HG02885 (cell line): Measurements from ENCODE around the gene FOSL1.

Source experiments
- ATAC-seq: cut with Tn5 transposase; IDR thresholded peaks from one replicate; pipeline ENCODE4 v1.9.1; 2021; ENCODE audit warnings: mild to moderate bottlenecking; ENCODE audit not compliant: unreplicated experiment, poor library complexity

Gene FOSL1

GRCh38 chr11:65920372-65920802, 20.2 kb upstream of the FOSL1 start:
- no peak for ATAC-seq

DNA sequence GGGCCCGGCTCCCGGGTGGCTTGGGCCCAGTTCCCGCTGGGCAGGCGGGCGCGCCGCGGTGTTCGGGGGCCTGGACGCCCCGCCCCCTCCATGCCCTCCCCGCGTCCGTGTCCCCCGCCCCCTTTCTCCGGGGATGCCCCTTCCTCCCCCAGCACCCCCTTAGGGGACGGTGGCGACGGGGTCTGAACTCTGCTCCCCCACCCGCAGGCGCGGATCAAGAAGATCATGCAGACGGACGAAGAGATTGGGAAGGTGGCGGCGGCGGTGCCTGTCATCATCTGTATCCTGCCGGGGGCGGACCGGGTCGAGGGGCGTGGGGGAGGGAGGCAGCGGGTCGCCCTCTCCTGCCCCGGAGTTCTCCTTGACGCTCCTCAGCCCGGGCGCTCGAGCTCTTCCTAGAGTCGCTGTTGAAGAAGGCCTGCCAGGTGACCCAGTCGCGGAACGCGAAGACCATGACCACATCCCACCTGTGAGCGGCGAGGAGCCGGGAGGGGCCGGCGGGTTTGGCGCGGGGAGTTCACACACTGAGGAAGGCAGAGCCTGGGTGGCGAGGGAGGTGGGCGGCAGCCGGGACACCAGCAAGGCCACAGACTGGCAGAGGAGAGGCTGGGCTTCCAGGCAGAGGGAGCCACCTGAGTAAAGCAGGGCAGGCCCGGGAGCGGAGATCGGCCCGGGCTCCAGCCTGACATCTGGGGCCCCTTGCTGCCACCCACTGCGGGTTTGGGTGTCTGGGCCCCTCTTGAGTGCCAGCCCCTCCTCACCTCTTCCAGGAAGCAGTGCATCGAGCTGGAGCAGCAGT, 19.6 kb upstream of the FOSL1 start:
- ATAC-seq = peak; percentile 46

GRCh38 chr11:65919141-65919572, 19.0 kb upstream of the FOSL1 start, which contains the start of gene DRAP1:
Gene DRAP1, plus strand, starts transcription at chr11:65919426. Its CDS starts 76 bp downstream, at chr11:65919502.
- peak; percentile 86 for ATAC-seq

DNA sequence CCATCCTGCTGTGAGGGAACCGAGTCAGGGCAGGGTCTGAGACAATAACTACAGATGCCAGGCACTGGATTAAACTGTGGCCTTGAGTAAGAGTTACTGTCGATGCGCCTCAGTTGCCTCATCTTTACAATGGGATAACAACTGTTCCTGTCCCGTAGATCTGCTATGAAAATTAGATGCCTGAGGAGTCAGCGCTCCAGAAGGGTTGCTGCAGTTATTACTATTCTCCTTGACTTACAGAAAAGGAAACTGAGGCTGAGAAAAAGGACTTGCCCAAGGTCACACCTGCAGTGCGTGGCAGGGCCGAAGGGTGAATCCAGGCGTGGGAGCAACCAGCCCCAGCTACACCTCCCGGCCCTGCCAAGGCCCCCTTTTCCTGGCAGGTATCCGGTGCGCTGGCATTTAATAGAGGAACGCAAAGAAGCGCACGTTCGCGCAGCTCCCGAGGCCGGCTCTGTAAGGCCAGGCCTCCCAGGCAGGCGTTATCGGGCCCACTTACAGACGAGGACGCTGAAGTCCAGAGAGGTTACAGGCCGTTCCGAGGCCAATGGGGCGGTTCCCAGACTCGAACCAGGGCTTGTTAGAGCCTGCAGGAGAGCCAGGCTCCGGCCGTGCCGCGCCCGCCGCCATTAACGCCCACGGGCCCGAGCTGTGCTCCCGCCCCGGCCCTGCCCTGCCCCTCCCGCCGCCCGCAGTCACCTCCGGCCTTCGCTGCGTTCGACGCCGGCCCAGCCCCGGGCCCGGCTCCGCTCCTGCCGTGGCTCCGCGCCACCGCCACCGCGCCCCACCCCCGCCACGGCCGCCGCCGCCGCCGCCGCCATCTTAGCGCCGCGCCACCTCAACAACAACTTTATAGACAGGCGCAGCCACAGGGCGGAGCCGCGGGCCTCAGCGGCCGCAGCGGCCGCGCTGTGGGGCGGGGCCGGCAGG, 18.3 kb upstream of the FOSL1 start, which contains the start of gene C11orf68:
Gene C11orf68 (minus strand): TSS at position 852 of the 930 bp plus-strand sequence. CDS start 31 bp downstream, at position 821.
- ATAC-seq = peak; percentile 65

GRCh38 chr11:65917434-65918210, 17.4 kb upstream of the FOSL1 start:
- no peak for ATAC-seq

- ATAC-seq = no peak
Observed at GRCh38 chr11:65917077-65917433, 16.9 kb upstream of the FOSL1 start.

DNA sequence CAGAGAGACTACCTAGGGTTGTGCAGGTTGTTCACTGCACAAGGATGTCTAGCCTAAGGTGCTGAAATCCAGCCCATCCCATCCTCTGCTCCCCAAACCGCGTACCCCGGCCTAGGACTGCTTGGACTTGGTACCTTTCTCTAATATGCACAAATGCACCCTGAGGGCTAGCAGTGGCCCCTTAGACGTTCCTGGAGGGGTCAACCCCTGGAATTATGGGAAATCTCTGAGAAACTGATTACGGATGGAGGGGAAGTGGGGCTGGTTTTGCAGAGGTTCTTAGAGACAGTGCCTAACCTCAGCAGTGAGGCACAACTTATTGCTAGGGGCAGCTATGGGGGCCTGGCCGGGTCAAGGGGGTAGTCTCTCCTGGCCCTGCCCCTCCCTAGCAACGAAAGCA, 16.2 kb upstream of the FOSL1 start:
- ATAC-seq = no peak

DNA sequence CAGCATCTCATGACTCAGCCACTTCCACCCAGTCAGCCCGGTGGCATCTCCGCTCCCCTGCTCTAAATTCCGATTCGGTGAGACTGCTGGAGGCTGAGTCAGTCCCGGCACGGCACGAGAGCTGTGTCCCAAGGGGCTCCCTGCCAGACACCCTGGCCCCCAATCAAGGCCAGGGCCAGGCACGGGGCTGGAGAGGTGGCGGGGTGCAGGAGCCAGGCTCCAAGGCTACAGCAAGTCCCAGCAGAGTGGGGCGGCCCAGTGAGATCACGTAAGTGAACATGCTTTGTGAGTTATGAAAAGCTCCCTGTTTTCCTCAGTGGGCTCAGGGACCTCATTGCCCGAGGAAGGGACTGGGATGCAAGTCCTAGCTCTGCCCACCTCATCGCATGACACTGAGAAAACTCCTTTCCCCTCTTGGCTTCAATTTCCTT, 15.6 kb upstream of the FOSL1 start:
- no peak for ATAC-seq

- no peak for ATAC-seq
Observed at GRCh38 chr11:65915101-65915820, 15.1 kb upstream of the FOSL1 start.

DNA sequence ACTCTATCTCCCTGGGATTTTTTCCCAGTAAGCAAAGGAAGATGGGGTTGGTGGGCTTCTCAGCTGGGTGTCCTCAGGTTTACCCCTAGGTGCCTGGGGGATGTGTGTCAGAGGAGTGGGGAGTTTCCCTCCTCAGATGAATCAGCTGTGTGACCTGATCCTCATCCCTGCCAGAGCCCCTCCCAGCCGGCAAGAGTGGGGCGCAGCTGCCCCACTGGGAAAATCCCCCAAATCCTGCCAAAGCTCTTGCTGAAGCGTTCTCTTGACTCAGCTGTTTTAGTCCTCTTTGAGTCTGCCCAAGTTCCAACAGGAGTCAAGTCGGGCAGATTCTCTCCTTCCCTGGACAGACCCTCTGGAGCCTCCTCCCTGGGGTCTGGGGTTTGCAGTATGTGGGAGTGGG, 12.7 kb upstream of the FOSL1 start:
- no peak for ATAC-seq

DNA sequence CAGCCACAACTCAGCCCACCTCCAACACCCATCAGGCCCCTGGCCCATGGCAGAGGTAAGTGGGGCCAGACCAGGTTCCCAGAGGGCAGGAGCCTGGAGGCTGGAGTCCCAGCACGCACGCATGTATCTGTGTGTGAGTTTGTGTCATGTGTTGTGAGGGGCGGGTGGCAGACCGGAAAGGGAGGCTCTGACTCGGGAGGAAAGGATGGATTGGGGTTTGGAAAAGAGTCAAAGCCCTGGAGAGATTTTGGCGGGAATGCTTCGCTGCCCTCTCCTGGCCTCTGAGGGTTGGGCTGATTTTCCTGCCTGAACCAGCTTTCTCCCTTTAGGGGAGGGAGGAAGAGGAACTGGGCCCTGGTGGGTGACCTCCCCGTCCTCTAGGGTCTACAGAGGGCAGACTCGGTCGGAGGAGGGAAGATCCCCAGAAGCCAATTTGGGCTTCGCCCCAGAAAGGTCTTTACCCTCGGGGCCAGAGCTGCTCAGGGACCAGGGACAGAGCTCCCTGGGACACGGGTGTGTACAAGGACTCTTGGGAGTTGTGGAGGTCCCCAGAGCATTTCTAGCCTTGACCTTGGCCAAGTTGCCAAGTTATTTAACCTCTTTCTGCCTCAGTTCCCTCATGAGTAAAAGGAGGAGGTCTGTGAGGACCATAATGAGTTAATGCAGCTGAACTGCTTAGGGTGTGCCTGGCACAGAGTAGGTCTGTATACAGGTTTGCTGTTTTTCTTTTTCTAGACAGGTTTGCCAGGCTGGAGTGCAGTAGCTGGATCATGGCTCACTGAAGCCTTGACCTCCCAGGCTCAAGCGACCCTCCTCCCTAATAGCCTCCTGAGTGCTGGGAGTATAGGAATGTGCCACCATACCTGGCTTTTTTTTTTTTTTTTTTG, 11.7 kb upstream of the FOSL1 start:
- ATAC-seq = no peak

- no peak for ATAC-seq
Observed at GRCh38 chr11:65907878-65908277, 7.7 kb upstream of the FOSL1 start.

- ATAC-seq = no peak
Observed at GRCh38 chr11:65906602-65907001, 6.4 kb upstream of the FOSL1 start.

- ATAC-seq = no peak
Observed at GRCh38 chr11:65903715-65904114, 3.5 kb upstream of the FOSL1 start.

DNA sequence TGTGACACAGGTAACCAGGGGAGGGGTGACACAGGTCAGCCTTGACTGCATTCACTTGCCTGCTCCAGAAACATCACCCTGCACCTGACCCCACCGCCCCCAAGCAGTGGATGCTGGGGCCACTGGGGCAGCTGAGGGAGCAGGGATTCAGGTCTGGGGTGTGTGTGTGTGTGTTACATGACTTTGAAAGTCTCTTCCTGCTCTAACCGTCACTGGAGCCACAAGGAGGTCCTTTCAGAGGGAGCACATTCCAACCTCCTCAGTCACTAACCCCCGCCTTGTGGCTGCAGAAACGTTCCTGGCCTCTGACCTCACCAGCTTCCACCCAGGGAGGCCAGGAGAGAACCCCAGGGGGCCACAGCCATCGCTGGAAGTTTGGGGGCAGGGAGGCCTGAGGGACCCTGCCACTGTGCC, 2.9 kb upstream of the FOSL1 start:
- no peak for ATAC-seq

DNA sequence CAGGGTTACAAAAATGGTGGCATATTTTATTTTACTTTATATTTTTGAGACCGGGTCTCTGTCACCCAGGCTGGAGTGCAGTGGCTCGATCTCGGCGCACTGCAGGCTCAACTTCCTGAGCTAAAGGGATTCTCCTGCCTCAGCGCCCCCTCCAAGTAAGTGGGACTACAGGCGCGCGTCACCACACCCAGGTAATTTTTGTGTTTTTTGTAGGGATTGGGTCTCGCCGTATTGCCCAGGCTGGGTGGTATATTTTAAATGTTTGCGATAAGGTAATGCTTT, 652 bp upstream of the FOSL1 start:
- ATAC-seq = no peak

GRCh38 chr11:65899356-65900124, 648 bp downstream of the FOSL1 start:
- no peak for ATAC-seq

GRCh38 chr11:65898656-65899355, 1.4 kb downstream of the FOSL1 start:
- ATAC-seq = no peak
